Skeletal muscle satellite cell (primary cell): ENCODE measurements around the gene EPS8.

Experiments used
- H3K27me3 ChIP-seq: 2 replicates; pipeline ENCODE4 v1.7.0; 2013; ENCODE audit warnings: low read length; ENCODE audit not compliant: control insufficient read depth, insufficient read depth
- H3K36me3 ChIP-seq: 2 replicates; pipeline ENCODE4 v1.7.0; 2013; ENCODE audit warnings: mild to moderate bottlenecking, control low read depth, low read length; ENCODE audit not compliant: insufficient read depth
- H3K4me1 ChIP-seq: 2 replicates; pipeline ENCODE4 v1.7.0; 2013; ENCODE audit warnings: low read length; ENCODE audit not compliant: control insufficient read depth, insufficient read depth
- H3K4me2 ChIP-seq: 2 replicates; pipeline ENCODE4 v1.7.0; 2013; ENCODE audit warnings: mild to moderate bottlenecking, low read length
- H3K4me3 ChIP-seq: 2 replicates; pipeline ENCODE4 v1.7.0; 2013; ENCODE audit warnings: low read length
- H3K9ac ChIP-seq: 2 replicates; pipeline ENCODE4 v1.7.0; 2013; ENCODE audit warnings: mild to moderate bottlenecking, low read depth, low read length, moderate library complexity
- H3K9me3 ChIP-seq: replicated peaks from 2 replicates; pipeline ENCODE4 v1.7.0; 2013; ENCODE audit warnings: mild to moderate bottlenecking, control low read depth, low read length

EPS8 gene

DNA sequence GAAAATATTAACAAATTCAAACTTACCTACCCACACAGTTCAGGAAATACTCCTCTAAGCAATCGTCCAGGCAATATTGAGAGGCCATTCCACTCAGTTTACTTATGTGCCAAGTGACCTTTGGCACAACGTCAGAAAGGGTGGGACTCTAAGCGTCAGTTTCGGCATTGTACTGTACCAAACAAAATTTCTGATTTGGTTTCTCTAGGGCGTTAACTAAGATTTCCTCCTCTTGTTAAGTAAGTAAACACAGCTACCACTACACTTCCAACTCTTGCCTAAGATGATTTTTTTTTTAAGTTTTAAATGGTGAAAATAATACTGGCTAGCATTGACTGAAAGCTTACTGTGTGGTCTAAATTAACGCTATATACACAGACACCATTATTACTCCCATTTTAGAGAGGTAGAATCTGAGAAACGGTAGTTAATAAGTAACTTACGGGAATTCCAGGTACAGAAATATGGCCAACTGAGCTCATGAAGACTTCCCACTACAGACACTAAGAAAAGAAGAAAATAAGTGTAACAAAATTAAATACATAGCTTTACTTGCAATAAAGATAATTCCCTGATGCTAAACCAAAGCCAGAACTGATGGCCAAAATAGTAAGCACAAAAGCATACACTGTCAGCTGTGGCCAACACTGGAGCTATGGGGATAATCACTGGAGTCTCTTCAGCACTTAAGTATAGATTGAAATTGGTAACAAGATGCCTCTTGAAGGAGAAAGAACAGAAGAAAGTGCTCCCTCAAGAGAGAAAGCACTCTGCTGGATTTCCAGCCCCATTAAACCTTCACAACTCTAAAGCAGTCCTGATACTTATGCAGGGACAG is 76.1 kb downstream of the EPS8 start:
- no peaks in the 10 kb centered on the region for H3K27me3 ChIP-seq
- peaks cover 60% of the 10 kb centered on the region for H3K4me1 ChIP-seq
- no peaks in the 10 kb centered on the region for H3K9me3 ChIP-seq
- H3K9ac ChIP-seq, result no peak overlapping the region
- H3K4me2 ChIP-seq, result no peak overlapping the region
- H3K36me3 ChIP-seq, result peaks cover 44% of the 10 kb centered on the region
- H3K4me3 ChIP-seq, result no peak overlapping the region

DNA sequence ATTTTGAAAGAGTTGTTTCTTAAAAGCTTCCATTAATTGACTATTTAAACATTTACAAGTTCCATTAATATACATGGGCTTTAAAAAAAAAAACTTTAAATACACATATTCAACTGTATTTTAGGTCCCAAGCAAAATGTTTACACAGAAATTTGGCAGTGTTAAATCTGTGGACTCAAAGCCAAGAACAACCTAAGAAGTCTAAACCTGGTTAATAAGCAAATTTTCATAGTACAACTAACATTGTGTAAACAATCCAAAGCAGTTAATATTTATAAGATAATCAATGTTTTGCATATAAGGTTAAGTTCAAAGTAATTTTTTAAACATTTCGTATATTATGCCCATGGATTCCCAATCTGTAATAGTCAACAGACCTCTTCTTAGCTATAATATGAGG is 77.0 kb downstream of the EPS8 start:
- Histone ChIP-seq H3K4me1 (peaks cover 61% of the 10 kb centered on the region), H3K9ac (no peak overlapping the region), H3K9me3 (no peaks in the 10 kb centered on the region), H3K36me3 (peaks cover 52% of the 10 kb centered on the region), H3K4me2 (no peak overlapping the region), H3K4me3 (no peak overlapping the region), H3K27me3 (no peaks in the 10 kb centered on the region)

DNA sequence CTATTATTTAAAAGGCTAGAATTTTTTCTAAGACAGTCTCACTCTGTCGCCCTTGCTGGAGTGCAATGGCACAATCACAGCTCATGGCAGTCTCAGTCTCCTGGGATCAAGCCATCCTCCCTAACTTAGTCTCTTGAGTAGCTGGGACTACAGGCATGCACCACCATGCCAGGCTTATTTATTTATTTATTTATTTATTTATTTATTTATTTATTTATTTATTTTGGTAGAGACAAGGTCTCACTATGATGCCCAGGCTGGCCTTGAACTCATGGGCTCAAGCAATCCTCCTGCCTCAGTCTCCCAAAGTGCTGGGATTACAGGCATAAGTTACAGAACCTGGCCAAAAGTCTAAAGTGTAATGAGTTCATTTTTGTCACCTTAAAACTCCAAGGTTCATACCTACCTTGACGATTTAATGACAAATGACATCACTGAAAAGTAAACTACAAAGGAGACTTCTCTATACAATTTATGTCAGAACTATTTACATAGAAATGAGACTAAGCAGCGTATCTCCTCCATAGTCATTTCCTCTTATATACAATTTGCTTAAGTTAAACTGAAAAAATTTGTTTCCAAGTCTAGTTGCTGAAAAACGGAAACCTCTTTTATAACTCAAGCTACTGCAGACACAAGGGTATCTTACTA is 78.2 kb downstream of the EPS8 start:
- H3K9me3 ChIP-seq, result no peaks in the 10 kb centered on the region
- no peak overlapping the region for H3K9ac ChIP-seq
- no peak overlapping the region for H3K4me3 ChIP-seq
- H3K4me2 ChIP-seq, result no peak overlapping the region
- H3K27me3 ChIP-seq, result no peaks in the 10 kb centered on the region
- peaks cover 49% of the 10 kb centered on the region for H3K36me3 ChIP-seq
- H3K4me1 ChIP-seq, result peaks cover 60% of the 10 kb centered on the region

DNA sequence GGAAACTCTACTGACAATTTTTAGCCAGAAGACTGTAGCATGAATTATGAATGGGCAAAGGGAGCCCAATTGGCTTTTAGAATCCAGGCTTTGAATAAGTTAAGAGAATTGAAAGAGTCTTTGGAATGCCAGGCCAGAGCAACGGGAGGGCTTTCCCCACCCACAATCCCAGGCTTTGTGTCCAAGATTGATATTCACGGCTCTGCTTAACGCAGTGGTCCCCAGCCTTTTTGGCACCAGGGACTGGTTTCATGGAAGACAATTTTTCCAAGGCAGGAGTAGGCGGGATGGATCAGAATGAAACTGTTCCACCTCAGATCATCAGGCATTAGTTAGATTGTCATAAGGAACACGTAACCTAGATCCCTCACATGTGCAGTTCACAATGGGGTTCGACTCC is 79.6 kb downstream of the EPS8 start:
- no peak overlapping the region for H3K9ac ChIP-seq
- H3K9me3 ChIP-seq, result no peaks in the 10 kb centered on the region
- H3K4me1 ChIP-seq, result peaks cover 67% of the 10 kb centered on the region
- no peak overlapping the region for H3K4me2 ChIP-seq
- H3K36me3 ChIP-seq, result peaks cover 51% of the 10 kb centered on the region
- no peaks in the 10 kb centered on the region for H3K27me3 ChIP-seq
- no peak overlapping the region for H3K4me3 ChIP-seq

DNA sequence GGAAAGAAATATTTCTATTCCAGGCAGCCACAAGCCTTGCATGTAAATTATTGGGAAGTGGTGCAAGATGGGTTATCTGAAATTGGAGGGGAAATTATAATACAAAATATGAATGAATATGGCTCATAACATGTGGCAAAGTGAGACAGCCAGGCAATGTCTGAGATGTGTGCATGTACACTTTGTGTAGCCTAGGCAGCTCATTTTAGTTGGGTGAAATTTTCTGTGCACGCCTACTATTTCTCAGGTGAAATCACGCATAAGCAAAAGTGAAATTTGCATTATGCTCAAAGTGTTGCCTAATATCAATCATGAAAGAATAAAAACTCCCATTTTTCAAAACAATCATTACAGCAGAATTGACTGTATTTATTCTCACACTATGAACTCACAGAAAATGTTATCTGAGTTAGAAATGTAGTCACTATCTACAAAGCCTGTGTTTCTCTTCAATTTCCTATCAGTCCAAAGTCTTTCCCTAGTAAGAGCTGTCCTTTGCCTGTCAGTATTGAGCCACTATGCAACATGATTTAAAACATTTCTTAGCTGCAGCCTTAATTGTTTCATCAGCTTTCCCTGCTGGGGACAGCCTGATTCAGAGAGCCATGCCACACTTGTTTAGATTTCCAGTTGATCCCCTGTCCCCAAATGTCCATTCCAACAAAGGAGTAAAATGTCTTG is 80.7 kb downstream of the EPS8 start:
- no peaks in the 10 kb centered on the region for H3K9me3 ChIP-seq
- no peak overlapping the region for H3K9ac ChIP-seq
- no peak overlapping the region for H3K4me2 ChIP-seq
- H3K4me1 ChIP-seq, result peaks cover 67% of the 10 kb centered on the region
- no peak overlapping the region for H3K4me3 ChIP-seq
- peaks cover 56% of the 10 kb centered on the region for H3K36me3 ChIP-seq
- no peaks in the 10 kb centered on the region for H3K27me3 ChIP-seq

DNA sequence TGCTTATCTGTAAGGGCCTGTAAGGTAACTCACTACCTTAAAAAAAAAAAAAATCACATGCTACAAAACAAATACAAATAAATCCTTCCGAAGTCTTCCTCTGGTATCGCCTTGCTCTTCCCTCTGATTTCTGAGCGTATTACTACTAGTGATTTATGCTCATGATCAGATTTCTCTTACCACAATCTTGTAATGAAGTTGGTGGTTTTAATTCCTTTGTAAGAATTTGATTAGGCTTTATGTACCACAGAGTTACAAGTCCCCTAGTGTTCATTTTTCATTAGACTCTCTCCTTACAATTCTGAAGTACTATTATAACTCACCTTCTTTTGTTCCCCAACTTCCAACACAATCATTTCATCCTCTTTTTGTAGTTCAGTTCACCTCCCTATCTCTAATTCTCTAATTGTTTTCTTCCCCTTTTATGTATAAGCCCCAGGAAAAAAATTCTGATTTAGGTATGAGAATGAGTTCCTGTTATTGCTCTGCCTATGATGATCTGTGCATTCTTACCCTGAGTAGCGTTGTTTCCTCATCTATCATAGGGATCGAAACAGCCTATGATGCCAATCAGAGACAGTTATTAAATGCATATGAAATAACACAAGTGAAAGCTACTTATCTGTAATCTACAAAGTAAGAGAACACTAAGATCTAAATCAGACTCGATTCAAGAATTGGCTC is 81.5 kb downstream of the EPS8 start:
- H3K4me1 ChIP-seq, result peaks cover 66% of the 10 kb centered on the region

DNA sequence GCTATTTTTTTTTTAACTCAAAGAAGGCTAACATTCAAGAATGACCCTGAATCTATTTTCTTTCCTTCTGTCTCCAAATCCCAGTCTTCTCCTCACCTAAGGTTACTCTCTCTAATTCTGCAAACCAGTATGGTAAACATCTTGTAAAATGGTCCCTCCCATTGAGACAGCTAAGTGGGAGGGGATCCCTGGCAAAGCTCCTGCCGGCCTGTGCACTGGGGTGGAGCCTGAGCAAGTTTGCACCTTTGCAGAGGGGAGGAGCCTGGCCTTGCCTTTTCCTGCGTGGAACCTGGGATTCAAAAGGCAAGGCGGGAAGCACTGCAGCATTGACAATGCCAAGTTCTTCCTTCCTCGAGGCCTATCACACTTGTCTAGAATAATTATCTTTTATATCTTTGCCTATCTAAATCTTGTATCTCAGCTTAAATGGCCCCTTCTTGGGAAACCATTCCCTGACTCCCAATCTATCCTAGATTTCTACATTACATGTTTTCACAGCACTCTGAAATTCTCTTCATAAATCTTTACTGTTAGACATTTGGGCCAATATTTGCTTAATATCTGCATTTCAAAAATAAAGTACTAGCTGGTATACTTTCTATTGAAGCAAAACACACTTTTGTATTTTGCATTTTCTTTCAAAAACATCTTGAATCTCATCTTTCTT is 83.0 kb downstream of the EPS8 start:
- Histone ChIP-seq H3K27me3 (no peaks in the 10 kb centered on the region), H3K9ac (no peak overlapping the region), H3K4me3 (no peak overlapping the region), H3K4me1 (peaks cover 81% of the 10 kb centered on the region), H3K4me2 (no peak overlapping the region), H3K36me3 (peaks cover 48% of the 10 kb centered on the region), H3K9me3 (no peaks in the 10 kb centered on the region)

More for the DNA sequence above, 81.5 kb downstream of the EPS8 start:
- Histone ChIP-seq H3K9ac (no peak overlapping the region), H3K4me2 (no peak overlapping the region), H3K4me3 (no peak overlapping the region), H3K27me3 (no peaks in the 10 kb centered on the region), H3K36me3 (peaks cover 52% of the 10 kb centered on the region), H3K9me3 (no peaks in the 10 kb centered on the region)

DNA sequence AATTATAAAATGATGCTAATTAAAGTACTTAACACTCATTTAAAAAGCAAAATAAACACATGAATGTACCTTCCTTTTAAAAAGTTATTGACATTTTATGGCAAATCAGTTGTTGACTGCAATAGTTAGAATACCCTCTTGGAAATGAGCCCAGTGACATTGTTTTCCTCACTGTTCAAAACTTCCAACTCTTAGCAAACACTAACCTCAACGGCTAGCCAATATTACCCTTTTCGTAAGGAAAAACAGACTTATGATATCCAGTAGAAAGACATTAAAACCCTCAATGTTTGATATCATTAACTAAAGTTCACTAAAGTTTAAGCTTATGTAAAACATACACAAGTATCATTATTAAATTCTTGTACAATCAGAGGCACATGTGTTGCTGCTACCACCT is 83.6 kb downstream of the EPS8 start:
- peaks cover 86% of the 10 kb centered on the region for H3K4me1 ChIP-seq
- H3K9me3 ChIP-seq, result no peaks in the 10 kb centered on the region
- peaks cover 48% of the 10 kb centered on the region for H3K36me3 ChIP-seq
- H3K27me3 ChIP-seq, result no peaks in the 10 kb centered on the region
- no peak overlapping the region for H3K4me2 ChIP-seq
- no peak overlapping the region for H3K4me3 ChIP-seq
- H3K9ac ChIP-seq, result no peak overlapping the region

DNA sequence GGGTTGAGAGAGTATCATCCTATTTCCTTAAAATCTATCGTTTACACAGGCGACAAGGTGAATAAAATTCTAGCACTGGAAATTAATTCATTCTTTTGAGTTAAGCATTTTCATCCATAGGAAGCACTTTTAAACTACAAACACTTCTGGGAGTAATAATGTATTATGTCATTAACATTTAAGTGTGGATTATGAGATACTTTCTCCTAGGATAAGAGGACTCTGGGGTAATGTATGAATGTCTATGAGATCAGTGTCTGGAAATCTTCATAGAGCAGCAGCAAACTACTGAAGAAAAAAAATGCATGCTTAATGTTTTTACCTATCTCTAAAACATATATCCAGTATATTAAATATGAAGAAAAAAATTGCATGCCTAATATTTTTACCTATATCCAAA is 86.9 kb downstream of the EPS8 start:
- H3K36me3 ChIP-seq, result peaks cover 34% of the 10 kb centered on the region
- peaks cover 85% of the 10 kb centered on the region for H3K4me1 ChIP-seq
- H3K4me2 ChIP-seq, result peak overlapping the region; percentile 71
- H3K27me3 ChIP-seq, result no peaks in the 10 kb centered on the region
- H3K4me3 ChIP-seq, result no peak overlapping the region
- no peaks in the 10 kb centered on the region for H3K9me3 ChIP-seq
- H3K9ac ChIP-seq, result peak overlapping the region; percentile 75

DNA sequence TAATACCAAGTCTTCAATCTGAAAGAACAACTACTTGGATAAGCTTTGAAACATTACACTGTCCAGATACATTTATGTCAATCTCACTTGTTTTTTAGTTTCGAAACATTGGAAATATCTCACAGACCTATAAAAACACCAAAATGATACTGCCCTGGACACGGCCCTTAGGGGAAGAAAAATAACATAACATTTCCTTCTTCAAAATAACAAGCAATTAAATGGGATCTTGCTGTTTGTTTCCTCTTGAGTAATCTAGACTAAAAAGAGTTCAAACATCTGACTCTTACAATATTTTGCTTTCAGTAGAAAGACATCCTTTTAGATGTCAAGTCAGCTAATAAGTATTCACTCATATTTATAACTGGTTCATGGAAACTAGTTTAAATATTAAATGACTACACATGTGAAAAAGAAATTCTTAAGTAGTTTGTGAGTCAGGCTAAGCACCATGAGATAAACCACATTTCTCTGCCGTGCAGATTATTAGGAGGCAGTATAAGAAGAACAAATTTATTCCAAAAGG is 87.5 kb downstream of the EPS8 start:
- H3K4me1 ChIP-seq, result peaks cover 84% of the 10 kb centered on the region
- H3K4me2 ChIP-seq, result peak overlapping the region; percentile 71
- no peaks in the 10 kb centered on the region for H3K9me3 ChIP-seq
- peak overlapping the region; percentile 75 for H3K9ac ChIP-seq
- H3K4me3 ChIP-seq, result peak overlapping the region; percentile 32
- no peaks in the 10 kb centered on the region for H3K27me3 ChIP-seq
- peaks cover 31% of the 10 kb centered on the region for H3K36me3 ChIP-seq
